H1 (cell line): ENCODE data around the gene LRRC28. TPM values are rescaled to one million over a fixed set of nuclear protein-coding genes. Genes with fewer than 3 reads are reported as not detected.

ENCODE experiments used
- CTCF ChIA-PET: fragments of 300-600 bp; sonication (Branson Sonifier 250); formaldehyde crosslinking; loops from one replicate; lab custom pipeline; 2021; ENCODE audit not compliant: partially characterized antibody; lab: Charles Lee
- POLR2A ChIA-PET: fragments of 300-600 bp; sonication (Branson Sonifier 250); formaldehyde crosslinking; loops from one replicate; lab custom pipeline; 2021; ENCODE audit warnings: inconsistent platforms; ENCODE audit not compliant: partially characterized antibody; lab: Charles Lee
- DNase-seq, 2 experiments: peaks; one replicate each; pipeline versions ENCODE4 v3.0.0 to v3.0.0-alpha.2; 2010 to 2022; ENCODE audit warnings: low spot score in 2 of 2, low read depth in 1 of 2, mixed read lengths in 1 of 2
- FAIRE-seq: peaks from 2 replicates; lab custom pipeline; 2011; peaks lifted over from hg19 to GRCh38; lab: Jason Lieb, UNC
- H2AFZ ChIP-seq: 2 replicates; pipeline ENCODE4 v1.8.1; 2012; ENCODE audit warnings: low read length, inconsistent platforms
- H2AK5ac ChIP-seq: 2 replicates; pipeline ENCODE4 v1.6.1; 2013; ENCODE audit warnings: low read depth, low read length
- H2BK120ac ChIP-seq: replicated peaks from 2 replicates; pipeline ENCODE3; 2013; ENCODE audit warnings: low read depth, low read length, inconsistent platforms
- H2BK12ac ChIP-seq: 2 replicates; pipeline ENCODE4 v1.6.1; 2013; ENCODE audit warnings: low read depth, low read length
- H2BK15ac ChIP-seq: 2 replicates; pipeline ENCODE4 v1.6.1; 2013; ENCODE audit warnings: low read length
- H2BK20ac ChIP-seq: 2 replicates; pipeline ENCODE4 v1.6.1; 2013; ENCODE audit warnings: low read length
- H2BK5ac ChIP-seq: 2 replicates; pipeline ENCODE4 v1.6.1; 2013; ENCODE audit warnings: low read depth, low read length
- H3K14ac ChIP-seq: 2 replicates; pipeline ENCODE4 v1.6.1; 2013; ENCODE audit warnings: inconsistent platforms; ENCODE audit not compliant: insufficient read length
- H3K18ac ChIP-seq: 2 replicates; pipeline ENCODE4 v1.6.1; 2013; ENCODE audit warnings: low read length; ENCODE audit errors: extremely low read depth
- H3K23ac ChIP-seq: 2 replicates; pipeline ENCODE4 v1.6.1; 2013; ENCODE audit warnings: inconsistent platforms; ENCODE audit not compliant: insufficient read length
- H3K23me2 ChIP-seq: 2 replicates; pipeline ENCODE4 v1.6.1; 2013; ENCODE audit warnings: low read depth, low read length
- H3K27ac ChIP-seq: 2 replicates; pipeline ENCODE4 v1.6.1; 2011; ENCODE audit warnings: low read depth, low read length, inconsistent platforms
- H3K27me3 ChIP-seq, 4 experiments: replicated peaks in 1 of 4; 1 replicate in 1 of 4; 2 replicates in 3 of 4; pipeline versions ENCODE4 v1.6.1 to v1.8.1; 2011 to 2013; ENCODE audit warnings: low read length in 3 of 4, mild to moderate bottlenecking in 3 of 4, inconsistent platforms in 2 of 4, mixed read lengths in 2 of 4, moderate library complexity in 1 of 4; ENCODE audit not compliant: control insufficient read depth in 3 of 4, insufficient read depth in 3 of 4; ENCODE audit errors: extremely low read depth in 1 of 4
- H3K36me3 ChIP-seq, 4 experiments: 2 replicates each; pipeline versions ENCODE4 v1.6.1 to v1.8.1; 2011 to 2013; ENCODE audit warnings: mild to moderate bottlenecking in 4 of 4, low read length in 3 of 4, moderate library complexity in 2 of 4, control low read depth in 1 of 4, inconsistent platforms in 1 of 4; ENCODE audit not compliant: insufficient read depth in 4 of 4, control insufficient read depth in 2 of 4
- H3K4ac ChIP-seq: replicated peaks from 2 replicates; pipeline ENCODE3; 2013; ENCODE audit warnings: low read length, low read depth, mixed read lengths, inconsistent platforms; ENCODE audit not compliant: insufficient read length
- H3K4me1 ChIP-seq, 4 experiments: replicated peaks in 1 of 4; 1 replicate in 1 of 4; 2 replicates in 3 of 4; pipeline versions ENCODE4 v1.6.1 to v1.8.1; 2011 to 2013; ENCODE audit warnings: low read length in 3 of 4, inconsistent platforms in 2 of 4, mixed read lengths in 1 of 4; ENCODE audit not compliant: insufficient read depth in 4 of 4, control insufficient read depth in 3 of 4
- H3K4me2 ChIP-seq, 2 experiments: 2 replicates each; pipeline versions ENCODE4 v1.6.1 to v1.8.1; 2011 to 2013; ENCODE audit warnings: low read depth in 2 of 2, low read length in 2 of 2, control low read depth in 1 of 2, inconsistent platforms in 1 of 2, mild to moderate bottlenecking in 1 of 2; ENCODE audit not compliant: insufficient read depth in 1 of 2
- H3K4me3 ChIP-seq, 4 experiments: fragments of 200-600, 300-600 bp in 1 of 4; sonication (generic), shearing (Covaris generic), sonication (Bioruptor Twin) in 1 of 4; 2 replicates each; pipeline versions ENCODE4 v1.5.1 to v1.8.1; 2011 to 2016; ENCODE audit warnings: low read length in 4 of 4, low read depth in 3 of 4, control low read depth in 2 of 4, inconsistent platforms in 2 of 4, mild to moderate bottlenecking in 2 of 4, mixed read lengths in 1 of 4, moderate library complexity in 1 of 4; ENCODE audit not compliant: insufficient read depth in 2 of 4; ENCODE audit errors: extremely low read depth in 1 of 4
- H3K56ac ChIP-seq: replicated peaks from 2 replicates; pipeline ENCODE3; 2013; ENCODE audit warnings: low read depth, mild to moderate bottlenecking, mixed read lengths, low read length, inconsistent platforms; ENCODE audit not compliant: insufficient read length
- H3K79me1 ChIP-seq: 2 replicates; pipeline ENCODE4 v1.6.1; 2013; ENCODE audit warnings: low read depth, low read length, control low read depth
- H3K79me2 ChIP-seq, 2 experiments: 2 replicates each; pipeline versions ENCODE4 v1.6.1 to v1.8.1; 2012 to 2013; ENCODE audit warnings: low read length in 2 of 2, mild to moderate bottlenecking in 2 of 2, inconsistent platforms in 1 of 2; ENCODE audit not compliant: insufficient read depth in 2 of 2, control insufficient read depth in 1 of 2
- H3K9ac ChIP-seq, 4 experiments: replicated peaks in 1 of 4; 1 replicate in 1 of 4; 2 replicates in 3 of 4; pipeline versions ENCODE4 v1.6.1 to v1.8.1; 2011 to 2013; ENCODE audit warnings: low read depth in 3 of 4, low read length in 3 of 4, control low read depth in 2 of 4, mild to moderate bottlenecking in 2 of 4, moderate library complexity in 2 of 4, inconsistent platforms in 1 of 4; ENCODE audit errors: extremely low read depth in 1 of 4
- H3K9me3 ChIP-seq, 2 experiments: 2 replicates each; pipeline versions ENCODE4 v1.6.1 to v1.8.1; 2012 to 2013; ENCODE audit warnings: mild to moderate bottlenecking in 2 of 2, moderate library complexity in 2 of 2, control low read depth in 1 of 2, inconsistent platforms in 1 of 2, low read depth in 1 of 2, low read length in 1 of 2, mixed read lengths in 1 of 2; ENCODE audit not compliant: insufficient read depth in 2 of 2
- H4K20me1 ChIP-seq, 2 experiments: replicated peaks in 1 of 2; 2 replicates each; pipeline versions ENCODE3 to v1.8.1; 2011 to 2013; ENCODE audit warnings: inconsistent platforms in 2 of 2, low read length in 2 of 2, mild to moderate bottlenecking in 1 of 2; ENCODE audit not compliant: insufficient read depth in 2 of 2, control insufficient read depth in 1 of 2
- H4K5ac ChIP-seq: 2 replicates; pipeline ENCODE4 v1.6.1; 2013; ENCODE audit warnings: low read length, low read depth, mixed read lengths, inconsistent platforms; ENCODE audit not compliant: insufficient read length
- H4K8ac ChIP-seq: 2 replicates; pipeline ENCODE4 v1.8.0; 2013; ENCODE audit warnings: mild to moderate bottlenecking, moderate library complexity, low read length, inconsistent platforms; ENCODE audit not compliant: insufficient read depth; ENCODE audit errors: extremely low read depth
- H4K91ac ChIP-seq: replicated peaks from 2 replicates; pipeline ENCODE3; 2013; ENCODE audit warnings: low read length, mixed read lengths, inconsistent platforms; ENCODE audit not compliant: insufficient read length
- ASH2L ChIP-seq: fragments of 200-600, 300-600 bp; sonication (generic); IDR thresholded peaks from one replicate; pipeline ENCODE4 v1.7.1; 2017; ENCODE audit warnings: low read length
- BCL11A ChIP-seq, 2 experiments: IDR thresholded peaks; one replicate each; pipeline ENCODE4 v1.6.1; 2011; ENCODE audit warnings: low read depth in 2 of 2, low read length in 2 of 2, mild to moderate bottlenecking in 2 of 2
- CEBPB ChIP-seq: IDR thresholded peaks from 2 replicates; pipeline ENCODE4 v1.6.1; 2012; ENCODE audit warnings: low read depth, low read length
- CHD1 ChIP-seq: IDR thresholded peaks from 2 replicates; pipeline ENCODE4 v1.6.1; 2012; ENCODE audit warnings: low read depth, low read length, improper control_type of control experiment
- HDAC6 ChIP-seq: IDR thresholded peaks from one replicate; pipeline ENCODE4 v1.7.1; 2012; ENCODE audit warnings: low read depth, mild to moderate bottlenecking, inconsistent platforms, low read length, moderate library complexity
- RAD21 ChIP-seq, 2 experiments: IDR thresholded peaks in 1 of 2; conservative IDR thresholded peaks in 1 of 2; 2 replicates each; pipeline ENCODE4 v1.6.1; 2011; ENCODE audit warnings: low read depth in 2 of 2, low read length in 2 of 2, improper control_type of control experiment in 1 of 2, inconsistent platforms in 1 of 2, mild to moderate bottlenecking in 1 of 2, moderate library complexity in 1 of 2
- SP2 ChIP-seq: IDR thresholded peaks from 2 replicates; pipeline ENCODE4 v1.6.1; 2012; ENCODE audit warnings: mild to moderate bottlenecking, low read length, inconsistent platforms
- SP4 ChIP-seq: IDR thresholded peaks from 2 replicates; pipeline ENCODE4 v1.6.1; 2012; ENCODE audit warnings: low read length, inconsistent platforms
- SUZ12 ChIP-seq: fragments of 200-600 bp; sonication (generic); IDR thresholded peaks from 2 replicates; pipeline ENCODE4 v1.6.1; 2012; ENCODE audit warnings: mild to moderate bottlenecking, inconsistent platforms, low read length, moderate library complexity, mixed read lengths
- YY1 ChIP-seq: IDR thresholded peaks from 2 replicates; pipeline ENCODE4 v1.6.1; 2011; ENCODE audit warnings: low read depth, mild to moderate bottlenecking, low read length
- polyA plus RNA-seq, 7 experiments: library from polyadenylated mRNA; depleted of rRNA in 3 of 7; stranded (reverse) in 5 of 7; unstranded in 2 of 7; fragments of >200 nt in 5 of 7; fragments of 200-250 nt in 2 of 7; gene quantifications; 1 replicate in 5 of 7; 2 replicates in 1 of 7; 4 replicates in 1 of 7; pipeline versions ENCODE4 v1.2.1 to v1.2.3, GENCODE V29; 2011 to 2013; ENCODE audit warnings: missing spikeins in 2 of 7, mixed read lengths in 2 of 7
- total RNA-seq: library from RNA; stranded (reverse); fragmentation: NEBNext Ultra II Directional; extraction: Animal tissue kit (Norgen Biotek cat#: 25700); gene quantifications from 2 replicates; pipeline ENCODE4 v1.2.1, GENCODE V29; 2021

Gene LRRC28
- total and polyA plus RNA-seq, 2 of the 8 experiments (the other 6 are each of a cell fraction or from before 2014, with no cell fraction given): 20.2 to 23.3 TPM

DNA sequence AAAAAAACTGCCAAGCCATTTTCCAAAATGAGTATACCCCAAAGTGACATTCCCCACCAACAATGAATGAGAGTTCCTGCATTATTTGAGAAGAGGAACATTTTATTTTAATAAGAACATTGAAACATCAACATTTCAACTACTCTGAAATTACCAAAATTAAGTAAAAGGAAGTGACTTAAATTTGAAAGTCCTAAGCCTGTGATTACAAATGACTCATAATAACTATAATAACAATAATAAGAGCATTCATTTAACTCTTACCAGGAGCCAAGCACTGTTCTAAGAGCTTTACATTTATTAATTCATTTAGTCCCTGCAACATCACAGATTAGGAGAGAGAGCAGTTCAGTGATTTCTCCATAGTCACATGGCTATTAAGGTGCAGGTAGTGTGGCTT lies 32.4 kb downstream of the LRRC28 start:
- H4K20me1 ChIP-seq: no peaks in the 10 kb centered on the region
- ChIA-PET CTCF (interaction anchor here (1.3 kb wide), 1 partner anchor 124 kb away, joined by 3 read pairs; no protein-coding TSS in a partner anchor), POLR2A (no interaction called here)
- H4K91ac ChIP-seq: no peak overlapping the region
- no peak overlapping the region for H3K4me2 ChIP-seq
- H3K23me2 ChIP-seq: no peaks in the 10 kb centered on the region
- H2BK120ac ChIP-seq: no peak overlapping the region
- no peak overlapping the region for H3K23ac ChIP-seq
- H3K36me3 ChIP-seq: no peaks in the 10 kb centered on the region
- H3K27me3 ChIP-seq: no peaks in the 10 kb centered on the region
- FAIRE-seq: no peak
- 0 out of 7 replicates have a peak, but pooled peaks cover 0 to 2% (median 0%) of the 10 kb centered on the region in 4 experiments for H3K4me1 ChIP-seq
- no peak overlapping the region for H4K8ac ChIP-seq
- H3K4ac ChIP-seq: no peak overlapping the region
- no peaks in the 10 kb centered on the region for H3K79me1 ChIP-seq
- H3K4me3 ChIP-seq: no peak overlapping the region
- H3K79me2 ChIP-seq: no peaks in the 10 kb centered on the region
- H2AFZ ChIP-seq: no peak overlapping the region
- no peak overlapping the region for H3K18ac ChIP-seq
- TF ChIP-seq YY1 (no peak), CEBPB (no peak), SUZ12 (no peak), BCL11A (IDR thresholded peaks at IDR 0.05; ENCODE audit: low read depth in 2 of 2, low read length in 2 of 2) (no peak), SP4 (no peak), ASH2L (no peak), CHD1 (no peak), RAD21 (IDR thresholded peaks at IDR 0.05 in 1 of 2, conservative IDR thresholded peaks at IDR 0.05 in 1 of 2; ENCODE audit: low read depth in 2 of 2, low read length in 2 of 2) (no peak), HDAC6 (no peak), SP2 (no peak)
- no peak for DNase-seq
- no peak overlapping the region for H2BK5ac ChIP-seq
- H3K56ac ChIP-seq: no peak overlapping the region
- no peak overlapping the region for H4K5ac ChIP-seq
- H2AK5ac ChIP-seq: no peak overlapping the region
- H2BK20ac ChIP-seq: no peak overlapping the region
- H3K14ac ChIP-seq: no peak overlapping the region
- H3K27ac ChIP-seq: no peak overlapping the region
- no peak overlapping the region for H3K9ac ChIP-seq
- H3K9me3 ChIP-seq: no peaks in the 10 kb centered on the region
- H2BK15ac ChIP-seq: no peak overlapping the region
- H2BK12ac ChIP-seq: no peak overlapping the region
